ENCODE results near the gene MAP3K15.
A peak's percentile ranks its signal among the peaks of the same experiment; 100 is the strongest.

The MAP3K15 gene

GRCh38 chrX:19545651-19546050, 30.3 kb upstream of the MAP3K15 start:
- no peak for DNase-seq
- no peaks in the 10 kb centered on the region for H3K27me3 Mint-ChIP-seq
- no peak overlapping the region for H3K27ac Mint-ChIP-seq
- peaks cover 3 to 28% of the 10 kb centered on the region in 2 donors for H3K4me1 Mint-ChIP-seq (ENCODE audit: low read depth in 2 of 2)
- peaks cover 69% of the 10 kb centered on the region for H3K36me3 Mint-ChIP-seq (ENCODE audit: insufficient read depth)
- H3K4me3 Mint-ChIP-seq, result no peak overlapping the region
- no peak for ATAC-seq (replicated peaks)
- no peaks in the 10 kb centered on the region for H3K9me3 Mint-ChIP-seq

- peak; percentile 24 to 37 (median 34) for DNase-seq
- H3K4me1 Mint-ChIP-seq (ENCODE audit: low read depth in 2 of 2), result peaks cover 3 to 28% of the 10 kb centered on the region in 2 donors
- no peaks in the 10 kb centered on the region for H3K27me3 Mint-ChIP-seq
- H3K36me3 Mint-ChIP-seq (ENCODE audit: insufficient read depth), result peaks cover 70% of the 10 kb centered on the region
- no peaks in the 10 kb centered on the region for H3K9me3 Mint-ChIP-seq
- ATAC-seq (replicated peaks), result peak; percentile 74
- peak overlapping the region; percentile 67 to 96 for H3K27ac Mint-ChIP-seq
- no peak overlapping the region for H3K4me3 Mint-ChIP-seq
These were observed 29.5 kb upstream of the MAP3K15 start for GRCh38 chrX:19544693-19545305.

- DNase-seq (no peak), ATAC-seq (replicated peaks) (no peak)
- Mint-ChIP-seq H3K27ac (peak overlapping the region in 1 of 2 donors; percentile 78), H3K4me3 (no peak overlapping the region), H3K36me3 (ENCODE audit: insufficient read depth) (peaks cover 70% of the 10 kb centered on the region), H3K27me3 (no peaks in the 10 kb centered on the region), H3K4me1 (ENCODE audit: low read depth in 2 of 2) (peaks cover 8 to 27% of the 10 kb centered on the region in 2 donors), H3K9me3 (no peaks in the 10 kb centered on the region)
These were observed 28.7 kb upstream of the MAP3K15 start for GRCh38 chrX:19543951-19544381.

GRCh38 chrX:19543020-19543715, 27.9 kb upstream of the MAP3K15 start:
- Mint-ChIP-seq H3K27me3 (no peaks in the 10 kb centered on the region), H3K27ac (peak overlapping the region; percentile 78 to 79), H3K4me1 (ENCODE audit: low read depth in 2 of 2) (peaks cover 7 to 21% of the 10 kb centered on the region in 2 donors), H3K9me3 (no peaks in the 10 kb centered on the region), H3K4me3 (no peak overlapping the region), H3K36me3 (ENCODE audit: insufficient read depth) (peaks cover 71% of the 10 kb centered on the region)
- ATAC-seq (replicated peaks) (no peak), DNase-seq (no peak)

GRCh38 chrX:19541931-19542330, 26.6 kb upstream of the MAP3K15 start:
- Mint-ChIP-seq H3K36me3 (ENCODE audit: insufficient read depth) (peaks cover 75% of the 10 kb centered on the region), H3K9me3 (no peaks in the 10 kb centered on the region), H3K4me1 (ENCODE audit: low read depth in 2 of 2) (peaks cover 4 to 18% of the 10 kb centered on the region in 2 donors), H3K4me3 (no peak overlapping the region), H3K27me3 (no peaks in the 10 kb centered on the region), H3K27ac (peak overlapping the region in 1 of 2 donors; percentile 46)
- no peak for DNase-seq
- ATAC-seq (replicated peaks), result no peak

- Mint-ChIP-seq H3K9me3 (no peaks in the 10 kb centered on the region), H3K4me3 (no peak overlapping the region), H3K36me3 (ENCODE audit: insufficient read depth) (peaks cover 71% of the 10 kb centered on the region), H3K4me1 (ENCODE audit: low read depth in 2 of 2) (peaks cover 4 to 14% of the 10 kb centered on the region in 2 donors), H3K27ac (peak overlapping the region; percentile 49 to 69), H3K27me3 (no peaks in the 10 kb centered on the region)
- no peak for DNase-seq
- ATAC-seq (replicated peaks), result no peak
These were observed 25.9 kb upstream of the MAP3K15 start for GRCh38 chrX:19541196-19541595.

GRCh38 chrX:19540076-19540475, 24.8 kb upstream of the MAP3K15 start:
- no peak overlapping the region for H3K4me3 Mint-ChIP-seq
- no peaks in the 10 kb centered on the region for H3K9me3 Mint-ChIP-seq
- peaks cover 4 to 13% of the 10 kb centered on the region in 2 donors for H3K4me1 Mint-ChIP-seq (ENCODE audit: low read depth in 2 of 2)
- no peaks in the 10 kb centered on the region for H3K27me3 Mint-ChIP-seq
- H3K27ac Mint-ChIP-seq, result peak overlapping the region in 1 of 2 donors; percentile 69
- DNase-seq (no peak), ATAC-seq (replicated peaks) (no peak)
- H3K36me3 Mint-ChIP-seq (ENCODE audit: insufficient read depth), result peaks cover 72% of the 10 kb centered on the region

GRCh38 chrX:19539665-19540064, 24.4 kb upstream of the MAP3K15 start:
- Mint-ChIP-seq H3K9me3 (no peaks in the 10 kb centered on the region), H3K27me3 (no peaks in the 10 kb centered on the region), H3K27ac (peak overlapping the region; percentile 24 to 58), H3K4me3 (no peak overlapping the region), H3K4me1 (ENCODE audit: low read depth in 2 of 2) (peaks cover 4 to 11% of the 10 kb centered on the region in 2 donors), H3K36me3 (ENCODE audit: insufficient read depth) (peaks cover 68% of the 10 kb centered on the region)
- DNase-seq, result no peak
- no peak for ATAC-seq (replicated peaks)

- Mint-ChIP-seq H3K9me3 (no peaks in the 10 kb centered on the region), H3K27ac (no peak overlapping the region), H3K4me3 (no peak overlapping the region), H3K27me3 (no peaks in the 10 kb centered on the region), H3K36me3 (ENCODE audit: insufficient read depth) (peaks cover 63% of the 10 kb centered on the region), H3K4me1 (ENCODE audit: low read depth in 2 of 2) (peaks cover 0 to 4% of the 10 kb centered on the region in 2 donors)
- DNase-seq, result no peak
- no peak for ATAC-seq (replicated peaks)
These were observed 20.2 kb upstream of the MAP3K15 start for GRCh38 chrX:19535476-19535875.

- Mint-ChIP-seq H3K36me3 (ENCODE audit: insufficient read depth) (peaks cover 51% of the 10 kb centered on the region), H3K27ac (no peak overlapping the region), H3K27me3 (no peaks in the 10 kb centered on the region), H3K4me3 (no peak overlapping the region), H3K4me1 (ENCODE audit: low read depth in 2 of 2) (no peaks in the 10 kb centered on the region), H3K9me3 (no peaks in the 10 kb centered on the region)
- ATAC-seq (replicated peaks), result no peak
- DNase-seq, result no peak
These were observed 17.4 kb upstream of the MAP3K15 start for GRCh38 chrX:19532709-19533108.

- no peak for ATAC-seq (replicated peaks)
- DNase-seq, result no peak
- Mint-ChIP-seq H3K9me3 (no peaks in the 10 kb centered on the region), H3K36me3 (ENCODE audit: insufficient read depth) (no peaks in the 10 kb centered on the region), H3K27me3 (peaks cover 15 to 26% of the 10 kb centered on the region in 2 donors), H3K4me3 (no peak overlapping the region), H3K4me1 (ENCODE audit: low read depth in 2 of 2) (peaks cover 0 to 2% of the 10 kb centered on the region in 2 donors), H3K27ac (no peak overlapping the region)
These were observed 2.7 kb upstream of the MAP3K15 start for GRCh38 chrX:19517965-19518364.

- Mint-ChIP-seq H3K27ac (no peak overlapping the region), H3K9me3 (no peaks in the 10 kb centered on the region), H3K27me3 (peaks cover 15 to 26% of the 10 kb centered on the region in 2 donors), H3K36me3 (ENCODE audit: insufficient read depth) (no peaks in the 10 kb centered on the region), H3K4me3 (peak overlapping the region; percentile 46 to 68), H3K4me1 (ENCODE audit: low read depth in 2 of 2) (peaks cover 0 to 2% of the 10 kb centered on the region in 2 donors)
- ATAC-seq (replicated peaks), result no peak
- DNase-seq, result no peak
These were observed 352 bp upstream of the MAP3K15 start for GRCh38 chrX:19515615-19516105.

- Mint-ChIP-seq H3K36me3 (ENCODE audit: insufficient read depth) (no peaks in the 10 kb centered on the region), H3K4me3 (no peak overlapping the region), H3K9me3 (no peaks in the 10 kb centered on the region), H3K27ac (no peak overlapping the region), H3K27me3 (peaks cover 17 to 22% of the 10 kb centered on the region in 2 donors), H3K4me1 (ENCODE audit: low read depth in 2 of 2) (peaks cover 0 to 2% of the 10 kb centered on the region in 2 donors)
- DNase-seq, result no peak
- ATAC-seq (replicated peaks), result no peak
These were observed 1.9 kb downstream of the MAP3K15 start for GRCh38 chrX:19513383-19513782.

GRCh38 chrX:19512961-19513360, 2.3 kb downstream of the MAP3K15 start:
- Mint-ChIP-seq H3K4me3 (no peak overlapping the region), H3K4me1 (ENCODE audit: low read depth in 2 of 2) (peaks cover 0 to 2% of the 10 kb centered on the region in 2 donors), H3K27me3 (peaks cover 13 to 18% of the 10 kb centered on the region in 2 donors), H3K36me3 (ENCODE audit: insufficient read depth) (no peaks in the 10 kb centered on the region), H3K9me3 (no peaks in the 10 kb centered on the region), H3K27ac (no peak overlapping the region)
- DNase-seq, result no peak
- ATAC-seq (replicated peaks), result peak; percentile 22

Measured in effector memory CD8-positive, alpha-beta T cell (primary cell).